ENCODE data around the gene NAA16.
"Not testable (repeated sequence)": the region's sequence is repeated elsewhere in the genome, so short reads cannot be mapped to it uniquely, and the experiment has no call there.

Gene NAA16

GRCh38 chr13:41306271-41307145 is 4.6 kb upstream of the NAA16 start:
- DNase-seq: no peak

GRCh38 chr13:41307884-41308640 is 3.0 kb upstream of the NAA16 start:
- no peak for DNase-seq

- DNase-seq: peak; percentile 58
Measured at GRCh38 chr13:41311406-41312175, 524 bp downstream of the NAA16 start.

GRCh38 chr13:41312176-41312500 is 1.1 kb downstream of the NAA16 start:
- peak; percentile 36 for DNase-seq

- DNase-seq: no peak
Measured at GRCh38 chr13:41313117-41313516, 2.0 kb downstream of the NAA16 start.

- DNase-seq: no peak
Measured at GRCh38 chr13:41313659-41314197, 2.7 kb downstream of the NAA16 start.

GRCh38 chr13:41315443-41316047 is 4.5 kb downstream of the NAA16 start:
- no peak for DNase-seq

- DNase-seq: no peak
Measured at GRCh38 chr13:41317243-41317642, 6.2 kb downstream of the NAA16 start.

- DNase-seq: no peak
Measured at GRCh38 chr13:41325752-41326151, 14.7 kb downstream of the NAA16 start.

- no peak for DNase-seq
Measured at GRCh38 chr13:41326661-41327060, 15.6 kb downstream of the NAA16 start.

- no peak for DNase-seq
Measured at GRCh38 chr13:41327994-41328790, 17.1 kb downstream of the NAA16 start.

GRCh38 chr13:41332829-41333228 is 21.8 kb downstream of the NAA16 start:
- DNase-seq: no peak

- no peak for DNase-seq
Measured at GRCh38 chr13:41334810-41335209, 23.7 kb downstream of the NAA16 start.

GRCh38 chr13:41344358-41344757 is 33.3 kb downstream of the NAA16 start:
- no peak for DNase-seq

- no peak for DNase-seq
Measured at GRCh38 chr13:41345165-41345913, 34.3 kb downstream of the NAA16 start.

GRCh38 chr13:41345914-41346589 is 35.0 kb downstream of the NAA16 start:
- DNase-seq: no peak

- peak; percentile 35 for DNase-seq
Measured at GRCh38 chr13:41352935-41353840, 42.1 kb downstream of the NAA16 start.

GRCh38 chr13:41354416-41354815 is 43.3 kb downstream of the NAA16 start:
- DNase-seq: no peak

GRCh38 chr13:41356385-41356648 is 45.2 kb downstream of the NAA16 start:
- not testable (repeated sequence) for DNase-seq

- no peak for DNase-seq
Measured at GRCh38 chr13:41356786-41357185, 45.7 kb downstream of the NAA16 start.
